ENCODE results near the gene S100PBP. TPM values are rescaled to one million over a fixed set of nuclear protein-coding genes. Genes with fewer than 3 reads are reported as not detected.

S100PBP gene
- total RNA-seq, 4 donors from 2014 or later = 14.9 to 24.1 (median 18.6) TPM

DNA sequence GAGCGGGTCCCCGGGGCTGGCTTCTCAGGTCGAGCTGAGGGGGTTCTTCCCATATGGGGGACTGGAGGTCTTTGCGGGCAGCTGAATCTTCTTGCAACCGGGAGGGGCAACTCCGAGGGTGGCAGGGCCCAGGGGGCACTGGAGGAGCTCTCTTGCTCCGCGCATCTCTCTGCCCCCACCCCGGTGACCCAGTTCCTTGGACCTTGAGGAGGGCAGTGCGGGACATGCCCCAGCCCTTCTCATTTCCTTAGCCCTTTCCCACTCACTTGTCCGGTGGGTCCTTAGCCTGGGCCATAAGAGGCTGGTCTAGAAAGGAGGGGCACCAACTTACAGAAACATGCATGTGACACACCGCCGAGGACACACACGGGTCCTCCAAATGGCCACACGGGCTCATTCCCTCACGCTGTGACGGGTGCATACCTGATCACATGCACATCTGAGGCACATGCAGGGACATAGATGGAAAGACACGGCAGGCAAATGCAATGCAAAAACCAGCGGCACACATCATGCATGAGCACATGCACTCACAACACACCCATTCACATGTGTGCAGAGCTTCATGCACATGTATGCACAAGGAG lies 69.5 kb downstream of the S100PBP start:
- TF ChIP-seq EP300 (IDR thresholded peaks at IDR 0.05) = no peak
- TF ChIP-seq, protein P1, sequence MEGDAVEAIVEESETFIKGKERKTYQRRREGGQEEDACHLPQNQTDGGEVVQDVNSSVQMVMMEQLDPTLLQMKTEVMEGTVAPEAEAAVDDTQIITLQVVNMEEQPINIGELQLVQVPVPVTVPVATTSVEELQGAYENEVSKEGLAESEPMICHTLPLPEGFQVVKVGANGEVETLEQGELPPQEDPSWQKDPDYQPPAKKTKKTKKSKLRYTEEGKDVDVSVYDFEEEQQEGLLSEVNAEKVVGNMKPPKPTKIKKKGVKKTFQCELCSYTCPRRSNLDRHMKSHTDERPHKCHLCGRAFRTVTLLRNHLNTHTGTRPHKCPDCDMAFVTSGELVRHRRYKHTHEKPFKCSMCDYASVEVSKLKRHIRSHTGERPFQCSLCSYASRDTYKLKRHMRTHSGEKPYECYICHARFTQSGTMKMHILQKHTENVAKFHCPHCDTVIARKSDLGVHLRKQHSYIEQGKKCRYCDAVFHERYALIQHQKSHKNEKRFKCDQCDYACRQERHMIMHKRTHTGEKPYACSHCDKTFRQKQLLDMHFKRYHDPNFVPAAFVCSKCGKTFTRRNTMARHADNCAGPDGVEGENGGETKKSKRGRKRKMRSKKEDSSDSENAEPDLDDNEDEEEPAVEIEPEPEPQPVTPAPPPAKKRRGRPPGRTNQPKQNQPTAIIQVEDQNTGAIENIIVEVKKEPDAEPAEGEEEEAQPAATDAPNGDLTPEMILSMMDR (IDR thresholded peaks at IDR 0.05) = no peak
- TF ChIP-seq POLR2AphosphoS5 (IDR thresholded peaks at IDR 0.05) = no peak
- no peak for TF ChIP-seq POLR2A (IDR thresholded peaks at IDR 0.05; ENCODE audit: low read depth)
- intact Hi-C loops (cut with DNase I) = no loop called here
- H3K27me3 ChIP-seq = peaks cover 8 to 81% (median 28%) of the 10 kb centered on the region in 4 donors
- H3K4me1 ChIP-seq = peaks cover 8 to 22% (median 17%) of the 10 kb centered on the region in 4 donors
- H3K4me3 ChIP-seq = peak overlapping the region in 3 of 4 donors; percentile 26 to 42 (median 27)
- DNase-seq (ENCODE audit: extremely low spot score) = no peak
- WGBS = 46% methylated on average over 19 of the region's 19 CpGs
- no peak overlapping the region for H3K27ac ChIP-seq (replicated peaks in 1 of 4)
- H3K36me3 ChIP-seq = no peaks in the 10 kb centered on the region
- no peaks in the 10 kb centered on the region for H3K9me3 ChIP-seq

DNA sequence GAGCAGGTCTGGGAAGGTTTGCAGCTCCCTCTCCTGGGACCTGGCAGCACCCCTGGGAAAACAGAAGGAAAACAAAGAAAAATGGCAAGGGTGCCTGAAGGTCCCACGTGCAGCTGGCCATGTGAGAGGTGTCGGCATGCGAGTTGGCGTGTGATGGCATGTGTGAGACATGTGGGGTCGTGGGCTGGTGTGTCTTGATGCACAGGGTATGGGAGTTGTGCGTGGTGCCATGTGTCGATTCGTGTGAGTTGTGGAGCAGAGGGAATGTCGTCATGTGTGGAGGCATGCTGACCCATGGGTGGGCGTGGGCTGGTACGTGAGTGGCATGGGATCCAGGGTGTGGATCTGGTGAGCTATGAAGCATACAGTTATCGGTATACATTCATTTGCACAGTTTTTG lies 70.2 kb downstream of the S100PBP start:
- H3K27me3 ChIP-seq = peaks cover 8 to 88% (median 28%) of the 10 kb centered on the region in 4 donors
- 80% methylated on average over 12 of the region's 12 CpGs for WGBS
- no peak overlapping the region for H3K4me3 ChIP-seq
- TF ChIP-seq POLR2A (IDR thresholded peaks at IDR 0.05; ENCODE audit: low read depth) (no peak), POLR2AphosphoS5 (IDR thresholded peaks at IDR 0.05) (no peak), EP300 (IDR thresholded peaks at IDR 0.05) (no peak)
- TF ChIP-seq, protein P1 (IDR thresholded peaks at IDR 0.05) = no peak
- H3K9me3 ChIP-seq = no peaks in the 10 kb centered on the region
- H3K4me1 ChIP-seq = peaks cover 4 to 18% (median 13%) of the 10 kb centered on the region in 4 donors
- DNase-seq (ENCODE audit: extremely low spot score) = no peak
- intact Hi-C loops (cut with DNase I) = no loop called here
- no peaks in the 10 kb centered on the region for H3K36me3 ChIP-seq
- no peak overlapping the region for H3K27ac ChIP-seq (replicated peaks in 1 of 4)

DNA sequence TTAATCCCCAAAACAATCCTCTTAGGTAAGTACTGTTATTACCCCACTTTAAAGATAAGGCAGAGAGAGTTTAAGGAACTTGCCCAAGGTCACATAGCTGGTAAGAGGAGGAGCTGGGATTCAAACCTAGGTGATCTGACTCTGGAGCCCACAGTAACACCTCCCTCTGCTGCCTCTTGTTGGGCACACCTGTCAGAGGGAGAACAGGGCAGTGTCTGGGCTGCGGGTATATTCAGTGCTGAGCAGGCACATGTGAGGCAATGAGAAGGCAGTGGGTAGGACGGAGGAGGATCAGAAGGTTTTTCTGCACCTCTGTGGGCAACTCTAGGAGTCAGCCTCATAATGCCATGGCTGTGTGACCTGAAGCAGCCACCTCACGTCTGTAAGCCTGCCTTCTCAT lies 70.7 kb downstream of the S100PBP start:
- WGBS = 84% methylated on average over 3 of the region's 3 CpGs
- H3K4me3 ChIP-seq = no peak overlapping the region
- no peaks in the 10 kb centered on the region for H3K36me3 ChIP-seq
- H3K27ac ChIP-seq (replicated peaks in 1 of 4) = no peak overlapping the region
- DNase-seq (ENCODE audit: extremely low spot score) = no peak
- peaks cover 9 to 23% (median 18%) of the 10 kb centered on the region in 4 donors for H3K4me1 ChIP-seq
- no peaks in the 10 kb centered on the region for H3K9me3 ChIP-seq
- intact Hi-C loops (cut with DNase I) = no loop called here
- H3K27me3 ChIP-seq = peaks cover 8 to 93% (median 31%) of the 10 kb centered on the region in 4 donors
- TF ChIP-seq, protein P1 (IDR thresholded peaks at IDR 0.05) = no peak
- TF ChIP-seq POLR2AphosphoS5 (IDR thresholded peaks at IDR 0.05) (no peak), EP300 (IDR thresholded peaks at IDR 0.05) (no peak), POLR2A (IDR thresholded peaks at IDR 0.05; ENCODE audit: low read depth) (no peak)

DNA sequence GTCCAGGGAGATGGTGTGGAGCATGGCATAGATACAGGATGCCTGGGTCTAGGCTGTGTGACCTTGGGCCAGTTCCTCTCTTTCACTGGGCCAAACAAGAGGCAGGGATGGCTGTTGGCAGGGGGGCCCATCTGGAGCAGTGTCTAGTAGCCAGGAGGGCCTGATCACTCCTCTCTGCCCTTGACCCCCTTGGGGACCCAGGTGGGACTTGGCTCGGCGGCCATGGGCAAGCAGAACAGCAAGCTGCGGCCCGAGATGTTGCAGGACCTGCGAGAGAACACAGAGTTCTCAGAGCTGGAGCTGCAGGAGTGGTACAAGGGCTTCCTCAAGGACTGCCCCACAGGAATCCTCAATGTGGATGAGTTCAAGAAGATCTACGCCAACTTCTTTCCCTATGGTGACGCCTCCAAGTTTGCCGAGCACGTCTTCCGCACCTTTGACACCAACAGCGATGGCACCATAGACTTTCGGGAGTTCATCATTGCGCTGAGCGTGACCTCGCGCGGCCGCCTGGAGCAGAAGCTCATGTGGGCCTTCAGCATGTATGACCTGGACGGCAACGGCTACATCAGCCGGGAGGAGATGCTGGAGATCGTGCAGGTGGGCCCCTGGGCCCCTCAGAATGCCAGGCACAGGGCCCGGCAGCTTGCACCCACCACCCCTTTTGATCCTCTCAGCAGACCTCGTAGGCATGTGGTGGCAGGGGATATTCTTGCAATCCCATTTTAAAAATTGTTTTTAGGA lies 71.4 kb downstream of the S100PBP start:
- H3K9me3 ChIP-seq = no peaks in the 10 kb centered on the region
- H3K27ac ChIP-seq (replicated peaks in 1 of 4) = no peak overlapping the region
- no peak overlapping the region for H3K4me3 ChIP-seq
- intact Hi-C loops (cut with DNase I) = no loop called here
- WGBS = 95% methylated on average over 22 of the region's 24 CpGs
- H3K4me1 ChIP-seq = peaks cover 16 to 30% (median 25%) of the 10 kb centered on the region in 4 donors
- TF ChIP-seq POLR2A (IDR thresholded peaks at IDR 0.05; ENCODE audit: low read depth) (no peak), EP300 (IDR thresholded peaks at IDR 0.05) (no peak), POLR2AphosphoS5 (IDR thresholded peaks at IDR 0.05) (no peak)
- TF ChIP-seq, protein P1 (IDR thresholded peaks at IDR 0.05) = no peak
- no peak for DNase-seq (ENCODE audit: extremely low spot score)
- no peaks in the 10 kb centered on the region for H3K36me3 ChIP-seq
- H3K27me3 ChIP-seq = peaks cover 8 to 96% (median 37%) of the 10 kb centered on the region in 4 donors

All from esophagus muscularis mucosa (tissue), 4 donors.